ENCODE measurements around the gene ZNF420.

DNA sequence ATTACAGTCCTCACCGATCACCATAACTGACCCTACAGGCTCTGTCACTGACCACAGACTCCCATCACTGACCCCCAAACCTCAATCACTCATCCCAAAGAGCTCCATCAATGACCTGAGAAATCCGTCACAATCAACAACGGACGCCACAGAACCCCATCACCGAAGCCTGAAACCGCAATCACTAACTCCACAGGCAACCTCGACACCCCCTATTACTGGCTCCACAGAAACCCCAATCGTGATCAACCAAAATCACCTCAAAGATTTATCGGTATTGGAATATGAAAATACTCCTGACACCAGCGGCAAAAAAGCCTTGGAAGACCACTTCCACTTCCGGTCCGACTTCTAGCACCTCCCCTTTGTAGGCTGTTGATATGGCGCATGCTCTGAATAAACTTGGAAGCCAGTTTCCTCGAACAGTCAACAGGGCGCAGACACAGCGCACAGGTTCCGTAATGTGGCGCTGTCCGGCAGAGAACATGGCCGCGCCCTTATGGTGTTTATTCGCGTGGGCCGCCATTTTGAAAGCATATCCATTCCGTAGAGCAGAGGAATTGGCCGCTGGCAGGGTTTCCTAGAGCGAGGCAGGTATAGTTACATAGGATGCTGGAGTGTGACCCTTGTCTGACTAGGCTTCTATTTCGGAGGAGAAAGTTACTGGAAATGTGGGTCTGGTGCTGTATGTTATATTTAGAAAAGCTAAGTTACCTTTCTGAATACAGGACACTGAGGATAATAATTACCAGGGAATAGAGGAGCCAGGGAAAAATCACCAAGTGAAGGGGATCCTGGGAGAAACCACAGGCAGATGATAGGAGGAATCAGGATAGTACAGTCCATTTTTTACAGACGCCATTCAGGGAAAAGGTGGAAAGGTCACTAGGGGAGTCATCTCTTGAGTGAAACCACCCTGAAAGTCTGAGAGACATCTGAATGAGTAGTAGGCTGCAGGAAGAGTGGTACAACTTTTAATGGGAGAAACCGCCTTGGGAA lies 94.4 kb downstream of the ZNF420 start, which contains the start of gene ZNF585A:
- TF ChIP-seq, protein P1, sequence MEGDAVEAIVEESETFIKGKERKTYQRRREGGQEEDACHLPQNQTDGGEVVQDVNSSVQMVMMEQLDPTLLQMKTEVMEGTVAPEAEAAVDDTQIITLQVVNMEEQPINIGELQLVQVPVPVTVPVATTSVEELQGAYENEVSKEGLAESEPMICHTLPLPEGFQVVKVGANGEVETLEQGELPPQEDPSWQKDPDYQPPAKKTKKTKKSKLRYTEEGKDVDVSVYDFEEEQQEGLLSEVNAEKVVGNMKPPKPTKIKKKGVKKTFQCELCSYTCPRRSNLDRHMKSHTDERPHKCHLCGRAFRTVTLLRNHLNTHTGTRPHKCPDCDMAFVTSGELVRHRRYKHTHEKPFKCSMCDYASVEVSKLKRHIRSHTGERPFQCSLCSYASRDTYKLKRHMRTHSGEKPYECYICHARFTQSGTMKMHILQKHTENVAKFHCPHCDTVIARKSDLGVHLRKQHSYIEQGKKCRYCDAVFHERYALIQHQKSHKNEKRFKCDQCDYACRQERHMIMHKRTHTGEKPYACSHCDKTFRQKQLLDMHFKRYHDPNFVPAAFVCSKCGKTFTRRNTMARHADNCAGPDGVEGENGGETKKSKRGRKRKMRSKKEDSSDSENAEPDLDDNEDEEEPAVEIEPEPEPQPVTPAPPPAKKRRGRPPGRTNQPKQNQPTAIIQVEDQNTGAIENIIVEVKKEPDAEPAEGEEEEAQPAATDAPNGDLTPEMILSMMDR (CRISPR knock-in tag; IDR thresholded peaks at IDR 0.05): peak; percentile 49
- TF ChIP-seq, protein P2, sequence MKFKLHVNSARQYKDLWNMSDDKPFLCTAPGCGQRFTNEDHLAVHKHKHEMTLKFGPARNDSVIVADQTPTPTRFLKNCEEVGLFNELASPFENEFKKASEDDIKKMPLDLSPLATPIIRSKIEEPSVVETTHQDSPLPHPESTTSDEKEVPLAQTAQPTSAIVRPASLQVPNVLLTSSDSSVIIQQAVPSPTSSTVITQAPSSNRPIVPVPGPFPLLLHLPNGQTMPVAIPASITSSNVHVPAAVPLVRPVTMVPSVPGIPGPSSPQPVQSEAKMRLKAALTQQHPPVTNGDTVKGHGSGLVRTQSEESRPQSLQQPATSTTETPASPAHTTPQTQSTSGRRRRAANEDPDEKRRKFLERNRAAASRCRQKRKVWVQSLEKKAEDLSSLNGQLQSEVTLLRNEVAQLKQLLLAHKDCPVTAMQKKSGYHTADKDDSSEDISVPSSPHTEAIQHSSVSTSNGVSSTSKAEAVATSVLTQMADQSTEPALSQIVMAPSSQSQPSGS (CRISPR knock-in tag; IDR thresholded peaks at IDR 0.05): peak; percentile 43; the same call in 1 of the 2 replicates
- TF ChIP-seq, protein P3, sequence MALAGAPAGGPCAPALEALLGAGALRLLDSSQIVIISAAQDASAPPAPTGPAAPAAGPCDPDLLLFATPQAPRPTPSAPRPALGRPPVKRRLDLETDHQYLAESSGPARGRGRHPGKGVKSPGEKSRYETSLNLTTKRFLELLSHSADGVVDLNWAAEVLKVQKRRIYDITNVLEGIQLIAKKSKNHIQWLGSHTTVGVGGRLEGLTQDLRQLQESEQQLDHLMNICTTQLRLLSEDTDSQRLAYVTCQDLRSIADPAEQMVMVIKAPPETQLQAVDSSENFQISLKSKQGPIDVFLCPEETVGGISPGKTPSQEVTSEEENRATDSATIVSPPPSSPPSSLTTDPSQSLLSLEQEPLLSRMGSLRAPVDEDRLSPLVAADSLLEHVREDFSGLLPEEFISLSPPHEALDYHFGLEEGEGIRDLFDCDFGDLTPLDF (CRISPR knock-in tag; IDR thresholded peaks at IDR 0.05): no peak
- no peak for TF ChIP-seq NFE2L1 (CRISPR knock-in tag; IDR thresholded peaks at IDR 0.05; ENCODE audit: borderline replicate concordance)
- TF ChIP-seq, protein P4, sequence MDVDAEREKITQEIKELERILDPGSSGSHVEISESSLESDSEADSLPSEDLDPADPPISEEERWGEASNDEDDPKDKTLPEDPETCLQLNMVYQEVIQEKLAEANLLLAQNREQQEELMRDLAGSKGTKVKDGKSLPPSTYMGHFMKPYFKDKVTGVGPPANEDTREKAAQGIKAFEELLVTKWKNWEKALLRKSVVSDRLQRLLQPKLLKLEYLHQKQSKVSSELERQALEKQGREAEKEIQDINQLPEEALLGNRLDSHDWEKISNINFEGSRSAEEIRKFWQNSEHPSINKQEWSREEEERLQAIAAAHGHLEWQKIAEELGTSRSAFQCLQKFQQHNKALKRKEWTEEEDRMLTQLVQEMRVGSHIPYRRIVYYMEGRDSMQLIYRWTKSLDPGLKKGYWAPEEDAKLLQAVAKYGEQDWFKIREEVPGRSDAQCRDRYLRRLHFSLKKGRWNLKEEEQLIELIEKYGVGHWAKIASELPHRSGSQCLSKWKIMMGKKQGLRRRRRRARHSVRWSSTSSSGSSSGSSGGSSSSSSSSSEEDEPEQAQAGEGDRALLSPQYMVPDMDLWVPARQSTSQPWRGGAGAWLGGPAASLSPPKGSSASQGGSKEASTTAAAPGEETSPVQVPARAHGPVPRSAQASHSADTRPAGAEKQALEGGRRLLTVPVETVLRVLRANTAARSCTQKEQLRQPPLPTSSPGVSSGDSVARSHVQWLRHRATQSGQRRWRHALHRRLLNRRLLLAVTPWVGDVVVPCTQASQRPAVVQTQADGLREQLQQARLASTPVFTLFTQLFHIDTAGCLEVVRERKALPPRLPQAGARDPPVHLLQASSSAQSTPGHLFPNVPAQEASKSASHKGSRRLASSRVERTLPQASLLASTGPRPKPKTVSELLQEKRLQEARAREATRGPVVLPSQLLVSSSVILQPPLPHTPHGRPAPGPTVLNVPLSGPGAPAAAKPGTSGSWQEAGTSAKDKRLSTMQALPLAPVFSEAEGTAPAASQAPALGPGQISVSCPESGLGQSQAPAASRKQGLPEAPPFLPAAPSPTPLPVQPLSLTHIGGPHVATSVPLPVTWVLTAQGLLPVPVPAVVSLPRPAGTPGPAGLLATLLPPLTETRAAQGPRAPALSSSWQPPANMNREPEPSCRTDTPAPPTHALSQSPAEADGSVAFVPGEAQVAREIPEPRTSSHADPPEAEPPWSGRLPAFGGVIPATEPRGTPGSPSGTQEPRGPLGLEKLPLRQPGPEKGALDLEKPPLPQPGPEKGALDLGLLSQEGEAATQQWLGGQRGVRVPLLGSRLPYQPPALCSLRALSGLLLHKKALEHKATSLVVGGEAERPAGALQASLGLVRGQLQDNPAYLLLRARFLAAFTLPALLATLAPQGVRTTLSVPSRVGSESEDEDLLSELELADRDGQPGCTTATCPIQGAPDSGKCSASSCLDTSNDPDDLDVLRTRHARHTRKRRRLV (CRISPR knock-in tag; IDR thresholded peaks at IDR 0.05): no peak

Measured in HepG2 (cell line).